Naive thymus-derived CD8-positive, alpha-beta T cell (primary cell): ENCODE measurements around the gene CCDC88A. TPM values are rescaled to one million over a fixed set of nuclear protein-coding genes. Genes with fewer than 3 reads are reported as not detected.
"Not testable (repeated sequence)": the region's sequence is repeated elsewhere in the genome, so short reads cannot be mapped to it uniquely, and the experiment has no call there.

ENCODE experiments used
- ATAC-seq, 2 donors: fragments of 150-1000 bp; cut with Tn5 transposase in 1 of 2; sonication (Bioruptor Pico), chemical (Tn5 transposase) in 1 of 2; 1 replicate in 1 of 2; 2 replicates in 1 of 2; pipeline ENCODE4 v1.10.0; 2021; ENCODE audit warnings: mild to moderate bottlenecking in 2 of 2, moderate library complexity in 2 of 2
- POLR2A ChIA-PET: fragments of 350-600 bp; sonication (Branson Sonifier 250); formaldehyde crosslinking; loops from one replicate; lab custom pipeline; 2021; ENCODE audit warnings: antibody characterized with exemption; lab: Charles Lee
- DNase-seq, 10 donors: peaks; one replicate each; pipeline versions ENCODE4 v3.0.0 to v3.0.0-alpha.2; 2020 to 2022
- H3K27ac Mint-ChIP-seq, 10 donors: one replicate each; pipeline ENCODE4 v1.8.0; 2020 to 2022; ENCODE audit warnings: mild to moderate bottlenecking in 10 of 10, mixed read lengths in 10 of 10, moderate library complexity in 4 of 10, inconsistent platforms in 1 of 10
- H3K27me3 Mint-ChIP-seq, 5 donors: one replicate each; pipeline ENCODE4 v1.8.0; 2021 to 2022; ENCODE audit warnings: mixed read lengths in 5 of 5
- H3K36me3 Mint-ChIP-seq, 3 donors: one replicate each; pipeline ENCODE4 v1.8.0; 2020 to 2022; ENCODE audit warnings: mixed read lengths in 3 of 3, mild to moderate bottlenecking in 2 of 3, inconsistent platforms in 1 of 3
- H3K4me1 Mint-ChIP-seq, 4 donors: one replicate each; pipeline ENCODE4 v1.8.0; 2021 to 2022; ENCODE audit warnings: mixed read lengths in 4 of 4
- H3K4me3 Mint-ChIP-seq, 10 donors: one replicate each; pipeline ENCODE4 v1.8.0; 2020 to 2022; ENCODE audit warnings: mild to moderate bottlenecking in 10 of 10, mixed read lengths in 10 of 10, moderate library complexity in 6 of 10, inconsistent platforms in 1 of 10
- H3K9me3 Mint-ChIP-seq, 9 donors: one replicate each; pipeline ENCODE4 v1.8.0; 2020 to 2022; ENCODE audit warnings: mixed read lengths in 9 of 9, mild to moderate bottlenecking in 3 of 9, inconsistent platforms in 1 of 9, moderate library complexity in 1 of 9
- polyA plus RNA-seq, 3 donors: library from polyadenylated mRNA; unstranded; fragments of 300-500 nt; fragmentation: Illumina TruSeq; gene quantifications; one replicate each; pipeline ENCODE4 v1.2.3, GENCODE V29; 2021
- total RNA-seq, 8 experiments: library from RNA in 2 of 8; stranded (reverse) in 2 of 8; gene quantifications; one replicate each; pipeline ENCODE4 v1.2.3 and lab custom pipeline; 2021 to 2026

Gene CCDC88A, protein sequence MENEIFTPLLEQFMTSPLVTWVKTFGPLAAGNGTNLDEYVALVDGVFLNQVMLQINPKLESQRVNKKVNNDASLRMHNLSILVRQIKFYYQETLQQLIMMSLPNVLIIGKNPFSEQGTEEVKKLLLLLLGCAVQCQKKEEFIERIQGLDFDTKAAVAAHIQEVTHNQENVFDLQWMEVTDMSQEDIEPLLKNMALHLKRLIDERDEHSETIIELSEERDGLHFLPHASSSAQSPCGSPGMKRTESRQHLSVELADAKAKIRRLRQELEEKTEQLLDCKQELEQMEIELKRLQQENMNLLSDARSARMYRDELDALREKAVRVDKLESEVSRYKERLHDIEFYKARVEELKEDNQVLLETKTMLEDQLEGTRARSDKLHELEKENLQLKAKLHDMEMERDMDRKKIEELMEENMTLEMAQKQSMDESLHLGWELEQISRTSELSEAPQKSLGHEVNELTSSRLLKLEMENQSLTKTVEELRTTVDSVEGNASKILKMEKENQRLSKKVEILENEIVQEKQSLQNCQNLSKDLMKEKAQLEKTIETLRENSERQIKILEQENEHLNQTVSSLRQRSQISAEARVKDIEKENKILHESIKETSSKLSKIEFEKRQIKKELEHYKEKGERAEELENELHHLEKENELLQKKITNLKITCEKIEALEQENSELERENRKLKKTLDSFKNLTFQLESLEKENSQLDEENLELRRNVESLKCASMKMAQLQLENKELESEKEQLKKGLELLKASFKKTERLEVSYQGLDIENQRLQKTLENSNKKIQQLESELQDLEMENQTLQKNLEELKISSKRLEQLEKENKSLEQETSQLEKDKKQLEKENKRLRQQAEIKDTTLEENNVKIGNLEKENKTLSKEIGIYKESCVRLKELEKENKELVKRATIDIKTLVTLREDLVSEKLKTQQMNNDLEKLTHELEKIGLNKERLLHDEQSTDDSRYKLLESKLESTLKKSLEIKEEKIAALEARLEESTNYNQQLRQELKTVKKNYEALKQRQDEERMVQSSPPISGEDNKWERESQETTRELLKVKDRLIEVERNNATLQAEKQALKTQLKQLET (N-terminal part only)
- total RNA-seq = 10 to 100 TPM; 23.1 to 26.1 TPM
- 1 to 10 TPM in 2 of 3 donors, under 1 TPM in 1; 0.87 to 5.0 (median 4.1) TPM for polyA plus RNA-seq
- 13.7 to 38.5 (median 30.8) reads per million in 6 experiments for total RNA-seq (lab: John Stamatoyannopoulos, UW)

DNA sequence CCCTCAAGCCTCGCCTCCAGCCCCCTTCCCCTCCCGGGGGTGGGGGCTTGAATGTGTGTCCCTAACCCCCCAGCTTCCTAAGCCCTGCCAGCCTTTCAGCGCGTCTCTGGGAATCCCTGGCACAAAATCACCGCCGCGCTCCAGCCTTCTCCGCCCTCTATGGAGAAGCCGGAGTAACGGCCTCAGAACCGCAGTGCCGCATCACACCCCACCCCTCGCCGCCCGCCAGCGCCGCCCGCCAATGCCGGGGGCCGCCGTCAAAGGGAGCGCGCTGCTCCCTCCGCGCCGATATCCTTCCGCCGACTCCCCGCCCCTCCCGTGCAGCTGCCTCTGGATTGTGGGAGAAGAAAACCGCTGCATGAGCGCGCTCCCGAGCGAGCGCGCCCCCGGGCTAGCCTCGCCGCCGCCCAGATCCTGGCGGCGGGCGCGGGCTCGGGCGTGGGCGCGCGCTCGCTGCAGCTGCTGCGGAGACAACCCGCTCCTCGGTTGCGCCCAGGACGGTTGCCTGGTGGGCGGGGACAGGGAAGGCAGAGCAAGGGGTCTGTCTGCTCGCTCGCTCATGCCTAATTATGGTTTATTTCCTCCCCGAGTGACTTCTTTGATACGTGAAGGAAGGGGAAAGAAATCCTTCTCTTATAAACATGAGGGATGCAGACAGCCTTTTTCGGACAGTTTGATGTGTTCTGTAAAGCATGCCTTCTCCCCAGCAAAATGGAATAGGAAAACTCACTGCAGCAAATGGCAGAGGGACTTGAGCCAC is at the start of gene CCDC88A:
TSS of gene CCDC88A (minus strand) at position 178 of the 760 bp plus-strand sequence. CDS start 777 bp downstream, outside the sequence.
- peak within 1 kb of the TSS; percentile 77 to 96 (median 92) for H3K27ac Mint-ChIP-seq
- POLR2A ChIA-PET = interaction anchor here (0.6 to 2.3 kb wide), 9 partner anchors 99 to 410 kb away, joined by 3 to 10 read pairs (median 3); partner anchors contain the start of genes CFAP36, CLHC1 and RPS27A
- H3K27me3 Mint-ChIP-seq = peaks cover 0 to 4% (median 0%) of the 10 kb centered on the region in 5 donors
- peak within 1 kb of the TSS; percentile 91 to 97 (median 94) for H3K4me3 Mint-ChIP-seq
- peaks cover 9 to 38% (median 35%) of the 10 kb centered on the region in 4 donors for H3K4me1 Mint-ChIP-seq
- H3K9me3 Mint-ChIP-seq = no peaks in the 10 kb centered on the region
- DNase-seq (peak; percentile 76 to 91 (median 84)), ATAC-seq (peak; percentile 82 to 85)
- H3K36me3 Mint-ChIP-seq = no peaks in the 10 kb centered on the region

DNA sequence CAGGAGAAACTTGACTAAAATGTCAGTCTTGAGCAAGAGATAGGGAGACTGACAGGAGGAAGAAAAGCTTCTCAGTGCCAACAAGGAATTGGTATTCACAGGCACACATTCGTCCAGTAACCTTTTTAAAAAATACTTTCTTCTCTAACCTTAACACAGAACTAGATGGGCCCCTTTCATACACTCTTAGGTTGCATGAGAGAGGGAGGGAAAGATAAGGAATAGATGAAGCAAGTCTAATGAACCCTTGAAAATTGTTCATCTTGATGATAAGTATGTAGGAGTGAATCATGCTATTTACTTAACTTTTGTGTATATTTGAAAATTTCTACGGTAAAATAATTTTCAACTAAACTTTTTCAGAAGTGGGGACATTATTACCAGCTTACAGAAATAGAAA is 42.0 kb upstream of the CCDC88A start:
- POLR2A ChIA-PET = no interaction called here
- H3K27me3 Mint-ChIP-seq = peaks cover 7 to 18% (median 11%) of the 10 kb centered on the region in 5 donors

DNA sequence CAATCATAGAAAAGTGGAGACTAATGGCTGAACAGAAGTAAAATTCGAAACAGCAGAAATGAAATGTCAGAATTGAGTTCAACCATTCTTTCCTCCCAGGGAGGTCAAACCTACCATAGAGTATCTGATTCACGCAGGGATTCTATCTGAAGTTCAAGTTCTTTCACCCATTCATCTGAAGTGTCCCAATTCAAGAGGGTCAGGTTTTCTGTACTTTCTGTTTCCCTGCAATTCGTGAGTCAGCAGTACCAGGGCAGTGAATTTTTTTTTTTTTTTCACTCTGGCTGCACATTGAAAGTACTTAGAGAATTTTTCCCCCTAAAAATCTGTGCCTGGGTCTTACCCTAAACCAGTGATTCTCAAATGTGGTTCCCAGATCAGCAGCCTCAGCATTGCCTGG is 40.9 kb upstream of the CCDC88A start:
- peaks cover 7 to 18% (median 11%) of the 10 kb centered on the region in 5 donors for H3K27me3 Mint-ChIP-seq
- no peak overlapping the region for H3K4me3 Mint-ChIP-seq
- H3K9me3 Mint-ChIP-seq = peaks cover 0 to 4% (median 0%) of the 10 kb centered on the region in 9 donors

More for the DNA sequence above, 42.0 kb upstream of the CCDC88A start:
- Mint-ChIP-seq H3K36me3 (peaks cover 0 to 2% (median 0%) of the 10 kb centered on the region in 3 donors), H3K27ac (no peak overlapping the region), H3K4me3 (no peak overlapping the region), H3K9me3 (peaks cover 0 to 9% (median 0%) of the 10 kb centered on the region in 9 donors), H3K4me1 (no peaks in the 10 kb centered on the region)
- DNase-seq (no peak), ATAC-seq (no peak)

DNA sequence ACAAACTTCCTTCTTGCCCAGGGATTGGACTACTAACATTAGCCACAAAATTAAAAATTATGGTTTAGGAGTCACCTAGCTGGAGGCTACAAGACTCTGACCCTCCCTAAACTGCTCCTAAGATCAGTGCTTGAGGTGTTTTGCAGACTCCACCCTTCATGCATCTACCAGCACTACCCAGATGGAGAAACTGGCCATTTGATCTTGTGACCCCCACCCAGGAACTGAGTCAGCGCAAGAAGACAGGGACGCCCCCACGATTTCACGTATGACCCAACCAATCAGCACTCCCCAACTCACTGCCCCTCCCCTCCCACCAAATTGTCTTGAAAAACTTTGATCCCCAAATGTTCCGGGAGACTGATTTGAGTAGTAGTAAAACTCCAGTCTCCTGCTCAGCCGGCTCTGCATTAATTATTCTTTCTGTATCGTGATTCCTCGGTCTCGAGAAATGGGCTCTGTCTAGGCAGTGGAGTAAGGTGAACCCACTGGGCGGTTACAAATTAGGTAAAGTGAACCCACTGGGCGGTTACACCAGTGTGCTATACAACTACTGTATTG is 40.1 kb upstream of the CCDC88A start:
- DNase-seq (no peak), ATAC-seq (no peak)
- POLR2A ChIA-PET = no interaction called here
- H3K36me3 Mint-ChIP-seq = peaks cover 0 to 1% (median 0%) of the 10 kb centered on the region in 3 donors
- peaks cover 0 to 4% (median 0%) of the 10 kb centered on the region in 9 donors for H3K9me3 Mint-ChIP-seq
- H3K27ac Mint-ChIP-seq = no peak overlapping the region
- H3K4me3 Mint-ChIP-seq = no peak overlapping the region
- no peaks in the 10 kb centered on the region for H3K4me1 Mint-ChIP-seq
- peaks cover 7 to 18% (median 11%) of the 10 kb centered on the region in 5 donors for H3K27me3 Mint-ChIP-seq

More for the DNA sequence above, 40.9 kb upstream of the CCDC88A start:
- Mint-ChIP-seq H3K4me1 (no peaks in the 10 kb centered on the region), H3K36me3 (peaks cover 0 to 2% (median 0%) of the 10 kb centered on the region in 3 donors), H3K27ac (no peak overlapping the region)
- ATAC-seq (no peak), DNase-seq (no peak)
- POLR2A ChIA-PET = no interaction called here

GRCh38 chr2:55459279-55459678 is 39.6 kb upstream of the CCDC88A start:
- POLR2A ChIA-PET = no interaction called here
- Mint-ChIP-seq H3K9me3 (peaks cover 0 to 4% (median 0%) of the 10 kb centered on the region in 9 donors), H3K27ac (no peak overlapping the region), H3K4me3 (no peak overlapping the region), H3K27me3 (peaks cover 7 to 18% (median 11%) of the 10 kb centered on the region in 5 donors), H3K4me1 (no peaks in the 10 kb centered on the region), H3K36me3 (no peaks in the 10 kb centered on the region)
- no peak for DNase-seq
- ATAC-seq = no peak

- peaks cover 0 to 9% (median 3%) of the 10 kb centered on the region in 5 donors for H3K27me3 Mint-ChIP-seq
- POLR2A ChIA-PET = interaction anchor here (0.7 to 1.1 kb wide), 2 partner anchors 65 to 964 kb away, joined by 4 to 5 read pairs; no protein-coding TSS in a partner anchor
- DNase-seq (no peak), ATAC-seq (no peak)
- no peaks in the 10 kb centered on the region for H3K9me3 Mint-ChIP-seq
- no peaks in the 10 kb centered on the region for H3K36me3 Mint-ChIP-seq
- H3K27ac Mint-ChIP-seq = no peak overlapping the region
- no peaks in the 10 kb centered on the region for H3K4me1 Mint-ChIP-seq
- H3K4me3 Mint-ChIP-seq = no peak overlapping the region
Measured at GRCh38 chr2:55454121-55454520, 34.5 kb upstream of the CCDC88A start.

- no peak overlapping the region for H3K4me3 Mint-ChIP-seq
- DNase-seq (no peak), ATAC-seq (no peak)
- H3K9me3 Mint-ChIP-seq = no peaks in the 10 kb centered on the region
- no peaks in the 10 kb centered on the region for H3K36me3 Mint-ChIP-seq
- H3K27me3 Mint-ChIP-seq = peaks cover 0 to 2% (median 0%) of the 10 kb centered on the region in 5 donors
- no peak overlapping the region for H3K27ac Mint-ChIP-seq
- POLR2A ChIA-PET = no interaction called here
- no peaks in the 10 kb centered on the region for H3K4me1 Mint-ChIP-seq
Measured at GRCh38 chr2:55452879-55453278, 33.2 kb upstream of the CCDC88A start.

- Mint-ChIP-seq H3K27me3 (no peaks in the 10 kb centered on the region), H3K36me3 (no peaks in the 10 kb centered on the region), H3K4me1 (no peaks in the 10 kb centered on the region), H3K9me3 (no peaks in the 10 kb centered on the region), H3K4me3 (no peak overlapping the region), H3K27ac (no peak overlapping the region)
- ATAC-seq = no peak
- POLR2A ChIA-PET = no interaction called here
- no peak for DNase-seq
Measured at GRCh38 chr2:55451699-55452098, 32.0 kb upstream of the CCDC88A start.

DNA sequence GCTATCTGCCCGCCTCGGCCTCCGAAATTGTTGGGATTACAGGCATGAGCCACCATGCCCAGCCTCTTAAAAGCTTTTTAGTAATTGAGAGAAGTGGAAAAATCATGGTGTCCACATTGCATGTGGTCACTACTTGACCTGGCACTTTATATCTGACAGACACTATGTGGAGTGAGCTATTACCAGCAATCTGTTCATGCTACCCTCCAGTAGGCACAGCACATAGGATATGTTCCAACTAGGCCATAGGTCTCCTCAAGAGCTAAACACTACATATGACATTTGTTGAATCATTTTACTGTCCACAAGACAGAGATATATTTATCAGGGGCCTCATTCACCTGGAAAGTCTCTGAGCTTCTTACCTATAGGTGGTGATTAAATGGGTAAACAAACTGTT is 30.4 kb upstream of the CCDC88A start:
- H3K4me3 Mint-ChIP-seq, ATAC-seq, H3K27me3 Mint-ChIP-seq, POLR2A ChIA-PET, DNase-seq, H3K4me1 Mint-ChIP-seq, H3K36me3 Mint-ChIP-seq, H3K27ac Mint-ChIP-seq, H3K9me3 Mint-ChIP-seq: not testable (repeated sequence)

GRCh38 chr2:55442045-55442760 is 22.5 kb upstream of the CCDC88A start:
- H3K27me3 Mint-ChIP-seq, ATAC-seq, DNase-seq, H3K27ac Mint-ChIP-seq, H3K4me1 Mint-ChIP-seq, H3K9me3 Mint-ChIP-seq, POLR2A ChIA-PET, H3K36me3 Mint-ChIP-seq, H3K4me3 Mint-ChIP-seq: not testable (repeated sequence)
